ENCODE measurements around the gene UST. TPM values are rescaled to one million over a fixed set of nuclear protein-coding genes. Genes with fewer than 3 reads are reported as not detected.

The UST gene
- total and polyA plus RNA-seq, 4 donors = 0.24 to 2.7 (median 0.87) TPM

DNA sequence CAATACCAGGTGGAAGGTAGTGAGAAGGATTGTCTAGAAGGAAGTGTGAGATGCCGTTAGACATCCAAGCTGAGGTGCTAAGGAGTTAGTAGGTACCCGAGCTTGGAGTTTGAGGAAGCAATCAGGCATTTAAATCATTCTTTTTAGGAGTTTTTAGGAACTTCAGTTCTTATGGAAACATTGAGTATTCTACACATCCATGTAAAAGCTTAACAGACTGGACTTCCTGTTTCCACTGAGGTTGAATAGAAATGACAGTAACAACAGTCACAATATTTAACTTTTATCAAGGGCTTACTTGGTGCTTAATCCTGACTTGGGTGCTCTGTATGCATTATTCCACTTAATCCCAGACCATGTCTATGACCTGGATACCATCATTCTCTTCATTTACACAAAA, 136.4 kb downstream of the UST start:
- Histone ChIP-seq H3K9me3 (ENCODE audit: control insufficient read depth in 4 of 4, low read length in 3 of 4) (no peaks in the 10 kb centered on the region), H3K27me3 (ENCODE audit: control insufficient read depth in 4 of 4, insufficient read depth in 4 of 4, low read length in 3 of 4) (no peaks in the 10 kb centered on the region), H3K4me1 (ENCODE audit: control insufficient read depth in 4 of 4, insufficient read depth in 4 of 4, low read length in 3 of 4) (no peaks in the 10 kb centered on the region), H3K27ac (ENCODE audit: low read depth in 1 of 2, low read length in 2 of 2) (no peak overlapping the region), H3K9ac (ENCODE audit: low read depth in 1 of 2, low read length in 2 of 2) (no peak overlapping the region), H3K4me3 (ENCODE audit: low read depth in 1 of 3, low read length in 3 of 3) (no peak overlapping the region), H3K36me3 (ENCODE audit: control insufficient read depth in 4 of 4, insufficient read depth in 3 of 4, low read depth in 1 of 4, low read length in 3 of 4) (no peaks in the 10 kb centered on the region)
- no peak for TF ChIP-seq TAF1 (conservative IDR thresholded peaks at IDR 0.05)
- TF ChIP-seq HNF4G (IDR thresholded peaks at IDR 0.05) = no peak
- TF ChIP-seq GABPA (IDR thresholded peaks at IDR 0.05 in 1 of 2, conservative IDR thresholded peaks at IDR 0.05 in 1 of 2) = no peak
- no peak for TF ChIP-seq JUND (IDR thresholded peaks at IDR 0.05)
- no peak for TF ChIP-seq EGR1 (IDR thresholded peaks at IDR 0.05; ENCODE audit: low read depth in 2 of 2)
- TF ChIP-seq FOXA2 (IDR thresholded peaks at IDR 0.05) = no peak
- TF ChIP-seq RXRA (IDR thresholded peaks at IDR 0.05) = no peak
- TF ChIP-seq, protein P1, sequence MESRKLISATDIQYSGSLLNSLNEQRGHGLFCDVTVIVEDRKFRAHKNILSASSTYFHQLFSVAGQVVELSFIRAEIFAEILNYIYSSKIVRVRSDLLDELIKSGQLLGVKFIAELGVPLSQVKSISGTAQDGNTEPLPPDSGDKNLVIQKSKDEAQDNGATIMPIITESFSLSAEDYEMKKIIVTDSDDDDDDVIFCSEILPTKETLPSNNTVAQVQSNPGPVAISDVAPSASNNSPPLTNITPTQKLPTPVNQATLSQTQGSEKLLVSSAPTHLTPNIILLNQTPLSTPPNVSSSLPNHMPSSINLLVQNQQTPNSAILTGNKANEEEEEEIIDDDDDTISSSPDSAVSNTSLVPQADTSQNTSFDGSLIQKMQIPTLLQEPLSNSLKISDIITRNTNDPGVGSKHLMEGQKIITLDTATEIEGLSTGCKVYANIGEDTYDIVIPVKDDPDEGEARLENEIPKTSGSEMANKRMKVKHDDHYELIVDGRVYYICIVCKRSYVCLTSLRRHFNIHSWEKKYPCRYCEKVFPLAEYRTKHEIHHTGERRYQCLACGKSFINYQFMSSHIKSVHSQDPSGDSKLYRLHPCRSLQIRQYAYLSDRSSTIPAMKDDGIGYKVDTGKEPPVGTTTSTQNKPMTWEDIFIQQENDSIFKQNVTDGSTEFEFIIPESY (IDR thresholded peaks at IDR 0.05) = no peak
- TF ChIP-seq, protein P2, sequence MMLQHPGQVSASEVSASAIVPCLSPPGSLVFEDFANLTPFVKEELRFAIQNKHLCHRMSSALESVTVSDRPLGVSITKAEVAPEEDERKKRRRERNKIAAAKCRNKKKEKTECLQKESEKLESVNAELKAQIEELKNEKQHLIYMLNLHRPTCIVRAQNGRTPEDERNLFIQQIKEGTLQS (IDR thresholded peaks at IDR 0.05) = no peak
- TF ChIP-seq, protein P3, sequence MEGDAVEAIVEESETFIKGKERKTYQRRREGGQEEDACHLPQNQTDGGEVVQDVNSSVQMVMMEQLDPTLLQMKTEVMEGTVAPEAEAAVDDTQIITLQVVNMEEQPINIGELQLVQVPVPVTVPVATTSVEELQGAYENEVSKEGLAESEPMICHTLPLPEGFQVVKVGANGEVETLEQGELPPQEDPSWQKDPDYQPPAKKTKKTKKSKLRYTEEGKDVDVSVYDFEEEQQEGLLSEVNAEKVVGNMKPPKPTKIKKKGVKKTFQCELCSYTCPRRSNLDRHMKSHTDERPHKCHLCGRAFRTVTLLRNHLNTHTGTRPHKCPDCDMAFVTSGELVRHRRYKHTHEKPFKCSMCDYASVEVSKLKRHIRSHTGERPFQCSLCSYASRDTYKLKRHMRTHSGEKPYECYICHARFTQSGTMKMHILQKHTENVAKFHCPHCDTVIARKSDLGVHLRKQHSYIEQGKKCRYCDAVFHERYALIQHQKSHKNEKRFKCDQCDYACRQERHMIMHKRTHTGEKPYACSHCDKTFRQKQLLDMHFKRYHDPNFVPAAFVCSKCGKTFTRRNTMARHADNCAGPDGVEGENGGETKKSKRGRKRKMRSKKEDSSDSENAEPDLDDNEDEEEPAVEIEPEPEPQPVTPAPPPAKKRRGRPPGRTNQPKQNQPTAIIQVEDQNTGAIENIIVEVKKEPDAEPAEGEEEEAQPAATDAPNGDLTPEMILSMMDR (IDR thresholded peaks at IDR 0.05; ENCODE audit: low read depth, low read length, missing input control) = no peak
- no peak for TF ChIP-seq NR2F2 (IDR thresholded peaks at IDR 0.05)
- TF ChIP-seq, protein P4, sequence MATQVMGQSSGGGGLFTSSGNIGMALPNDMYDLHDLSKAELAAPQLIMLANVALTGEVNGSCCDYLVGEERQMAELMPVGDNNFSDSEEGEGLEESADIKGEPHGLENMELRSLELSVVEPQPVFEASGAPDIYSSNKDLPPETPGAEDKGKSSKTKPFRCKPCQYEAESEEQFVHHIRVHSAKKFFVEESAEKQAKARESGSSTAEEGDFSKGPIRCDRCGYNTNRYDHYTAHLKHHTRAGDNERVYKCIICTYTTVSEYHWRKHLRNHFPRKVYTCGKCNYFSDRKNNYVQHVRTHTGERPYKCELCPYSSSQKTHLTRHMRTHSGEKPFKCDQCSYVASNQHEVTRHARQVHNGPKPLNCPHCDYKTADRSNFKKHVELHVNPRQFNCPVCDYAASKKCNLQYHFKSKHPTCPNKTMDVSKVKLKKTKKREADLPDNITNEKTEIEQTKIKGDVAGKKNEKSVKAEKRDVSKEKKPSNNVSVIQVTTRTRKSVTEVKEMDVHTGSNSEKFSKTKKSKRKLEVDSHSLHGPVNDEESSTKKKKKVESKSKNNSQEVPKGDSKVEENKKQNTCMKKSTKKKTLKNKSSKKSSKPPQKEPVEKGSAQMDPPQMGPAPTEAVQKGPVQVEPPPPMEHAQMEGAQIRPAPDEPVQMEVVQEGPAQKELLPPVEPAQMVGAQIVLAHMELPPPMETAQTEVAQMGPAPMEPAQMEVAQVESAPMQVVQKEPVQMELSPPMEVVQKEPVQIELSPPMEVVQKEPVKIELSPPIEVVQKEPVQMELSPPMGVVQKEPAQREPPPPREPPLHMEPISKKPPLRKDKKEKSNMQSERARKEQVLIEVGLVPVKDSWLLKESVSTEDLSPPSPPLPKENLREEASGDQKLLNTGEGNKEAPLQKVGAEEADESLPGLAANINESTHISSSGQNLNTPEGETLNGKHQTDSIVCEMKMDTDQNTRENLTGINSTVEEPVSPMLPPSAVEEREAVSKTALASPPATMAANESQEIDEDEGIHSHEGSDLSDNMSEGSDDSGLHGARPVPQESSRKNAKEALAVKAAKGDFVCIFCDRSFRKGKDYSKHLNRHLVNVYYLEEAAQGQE (IDR thresholded peaks at IDR 0.05) = no peak
- no peak for TF ChIP-seq RAD21 (IDR thresholded peaks at IDR 0.05)
- no peak for TF ChIP-seq YY1 (IDR thresholded peaks at IDR 0.05)
- TF ChIP-seq, protein P5, sequence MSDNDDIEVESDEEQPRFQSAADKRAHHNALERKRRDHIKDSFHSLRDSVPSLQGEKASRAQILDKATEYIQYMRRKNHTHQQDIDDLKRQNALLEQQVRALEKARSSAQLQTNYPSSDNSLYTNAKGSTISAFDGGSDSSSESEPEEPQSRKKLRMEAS (IDR thresholded peaks at IDR 0.05) = no peak
- TF ChIP-seq HNF4A (conservative IDR thresholded peaks at IDR 0.05) = no peak
- TF ChIP-seq FOXA1 (IDR thresholded peaks at IDR 0.05) = no peak
- DNase-seq (ENCODE audit: low spot score) = no peak
- 85% methylated on average over 2 of the region's 2 CpGs for WGBS

DNA sequence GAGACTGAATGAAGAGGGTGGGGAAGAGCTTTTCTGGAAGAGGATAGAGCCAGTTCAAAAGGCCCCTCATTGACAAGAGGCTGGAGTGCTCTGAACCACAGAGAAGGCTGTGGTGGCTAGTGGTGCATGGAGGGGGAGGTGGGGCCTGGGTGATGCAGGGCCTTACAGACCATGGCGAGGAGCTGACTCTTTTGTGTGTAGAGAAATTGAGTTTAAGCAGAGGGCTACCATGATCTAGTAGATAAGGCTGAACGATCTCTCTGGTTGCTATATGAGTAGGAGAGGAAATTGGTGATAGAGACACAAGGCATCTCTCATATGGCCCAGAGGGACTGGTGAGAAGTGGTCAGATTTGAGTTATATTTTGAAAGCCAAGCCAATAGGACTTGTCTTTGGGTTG, 137.6 kb downstream of the UST start:
- Histone ChIP-seq H3K27ac (ENCODE audit: low read depth in 1 of 2, low read length in 2 of 2) (no peak overlapping the region), H3K4me3 (ENCODE audit: low read depth in 1 of 3, low read length in 3 of 3) (no peak overlapping the region), H3K27me3 (ENCODE audit: control insufficient read depth in 4 of 4, insufficient read depth in 4 of 4, low read length in 3 of 4) (no peaks in the 10 kb centered on the region), H3K9me3 (ENCODE audit: control insufficient read depth in 4 of 4, low read length in 3 of 4) (no peaks in the 10 kb centered on the region), H3K4me1 (ENCODE audit: control insufficient read depth in 4 of 4, insufficient read depth in 4 of 4, low read length in 3 of 4) (no peaks in the 10 kb centered on the region), H3K36me3 (ENCODE audit: control insufficient read depth in 4 of 4, insufficient read depth in 3 of 4, low read depth in 1 of 4, low read length in 3 of 4) (no peaks in the 10 kb centered on the region), H3K9ac (ENCODE audit: low read depth in 1 of 2, low read length in 2 of 2) (no peak overlapping the region)
- WGBS = 83% methylated on average over 2 of the region's 2 CpGs
- no peak for DNase-seq (ENCODE audit: low spot score)
- TF ChIP-seq NR2F2 (IDR thresholded peaks at IDR 0.05) = no peak
- TF ChIP-seq SP1 (IDR thresholded peaks at IDR 0.05) = no peak
- TF ChIP-seq TAF1 (conservative IDR thresholded peaks at IDR 0.05) = no peak
- TF ChIP-seq RXRA (IDR thresholded peaks at IDR 0.05) = no peak
- no peak for TF ChIP-seq FOXA2 (IDR thresholded peaks at IDR 0.05)
- TF ChIP-seq HNF4G (IDR thresholded peaks at IDR 0.05) = no peak
- TF ChIP-seq FOXA1 (IDR thresholded peaks at IDR 0.05) = no peak
- TF ChIP-seq GABPA (IDR thresholded peaks at IDR 0.05 in 1 of 2, conservative IDR thresholded peaks at IDR 0.05 in 1 of 2) = no peak
- no peak for TF ChIP-seq HNF4A (conservative IDR thresholded peaks at IDR 0.05)
- TF ChIP-seq, protein P5 (IDR thresholded peaks at IDR 0.05) = no peak
- no peak for TF ChIP-seq YY1 (IDR thresholded peaks at IDR 0.05)
- TF ChIP-seq RAD21 (IDR thresholded peaks at IDR 0.05) = no peak
- TF ChIP-seq, protein P1 (IDR thresholded peaks at IDR 0.05) = no peak
- no peak for TF ChIP-seq EGR1 (IDR thresholded peaks at IDR 0.05; ENCODE audit: low read depth in 2 of 2)
- TF ChIP-seq, protein P3 (IDR thresholded peaks at IDR 0.05; ENCODE audit: low read depth, low read length, missing input control) = no peak
